Activated CD8-positive, alpha-beta memory T cell treated with anti-CD3 and anti-CD28 coated beads, Interleukin-2, amount 50 U/mL, for 24 hours (primary cell): ENCODE results near the gene GMPS.
"Not testable (repeated sequence)": the region's sequence is repeated elsewhere in the genome, so short reads cannot be mapped to it uniquely, and the experiment has no call there.

Source experiments
- DNase-seq: peaks from one replicate; pipeline ENCODE4 v3.0.0-alpha.2; 2020; ENCODE audit errors: extremely low read depth

Gene GMPS

DNA sequence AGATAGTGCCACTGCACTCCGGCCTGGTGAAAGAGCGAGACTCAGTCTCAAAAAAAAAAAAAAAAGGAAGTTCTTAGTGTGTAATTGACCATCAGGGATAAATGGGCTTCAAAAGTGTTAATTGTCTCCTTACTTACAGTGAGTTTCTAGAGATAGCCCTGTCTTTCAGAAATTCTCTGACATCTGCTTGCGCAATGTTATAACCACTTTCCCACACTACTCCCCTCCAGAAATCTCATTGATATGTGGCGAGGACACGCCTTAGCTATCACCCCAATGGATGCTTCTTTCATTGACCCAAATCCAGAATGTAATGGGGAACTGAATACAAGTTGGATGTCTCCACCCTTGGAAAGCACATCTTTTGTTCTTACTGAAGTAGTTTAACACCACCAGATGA lies 70.9 kb downstream of the GMPS start:
- no peak for DNase-seq

DNA sequence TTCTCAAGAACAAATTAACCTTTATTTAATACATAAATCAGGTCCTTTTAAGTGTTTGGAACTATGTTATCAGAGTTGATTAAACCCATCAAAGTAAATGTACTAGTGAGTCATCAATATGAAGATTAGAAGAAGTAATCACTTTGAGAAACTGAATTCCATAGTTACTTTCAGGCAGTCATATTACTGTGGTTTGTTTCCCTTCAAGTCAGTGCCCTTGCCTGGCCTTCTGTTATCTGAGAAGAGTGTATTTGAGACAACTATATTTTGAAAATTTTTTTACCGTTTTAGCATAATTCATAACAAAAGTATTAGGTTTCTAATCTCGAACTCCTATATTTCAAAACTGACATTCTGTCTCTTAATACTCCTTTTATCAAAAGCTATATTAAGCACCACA lies 73.6 kb downstream of the GMPS start:
- no peak for DNase-seq

DNA sequence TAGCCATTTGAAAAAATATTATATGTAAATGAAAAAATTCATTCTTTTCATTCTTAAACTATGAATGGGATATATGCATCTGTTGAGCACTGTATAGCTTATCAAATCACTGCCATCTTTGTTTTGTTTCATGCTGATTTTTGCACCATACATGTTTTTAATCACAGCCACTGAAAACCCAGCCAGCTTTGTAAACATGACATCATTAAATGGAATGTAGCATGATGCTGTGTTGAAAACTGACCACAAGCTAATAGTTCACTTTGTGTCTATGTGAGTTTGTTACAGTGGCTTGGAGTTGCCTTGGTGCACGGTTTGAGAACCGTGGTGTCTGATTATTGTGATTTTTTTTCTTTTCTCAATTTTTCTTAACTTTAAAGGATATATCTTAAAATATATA lies 75.7 kb downstream of the GMPS start:
- no peak for DNase-seq

DNA sequence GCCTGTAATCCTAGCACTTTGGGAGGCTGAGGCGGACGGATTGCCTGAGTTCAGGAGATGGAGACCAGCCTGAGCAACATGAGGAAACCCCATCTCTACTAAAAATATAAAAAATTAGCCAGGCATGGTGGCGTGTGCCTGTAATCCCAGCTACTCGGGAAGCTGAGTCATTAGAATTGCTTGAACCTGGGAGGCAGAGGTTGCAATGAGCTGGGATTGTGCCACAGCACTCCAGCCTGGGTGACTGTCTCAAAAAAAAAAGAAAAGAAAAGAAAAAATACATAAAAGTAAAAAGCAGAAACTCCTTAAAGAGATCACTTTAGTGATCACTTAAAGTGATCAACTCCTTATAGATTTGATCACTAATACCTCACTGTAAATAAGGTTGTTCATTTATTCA lies 78.0 kb downstream of the GMPS start:
- no peak for DNase-seq

DNA sequence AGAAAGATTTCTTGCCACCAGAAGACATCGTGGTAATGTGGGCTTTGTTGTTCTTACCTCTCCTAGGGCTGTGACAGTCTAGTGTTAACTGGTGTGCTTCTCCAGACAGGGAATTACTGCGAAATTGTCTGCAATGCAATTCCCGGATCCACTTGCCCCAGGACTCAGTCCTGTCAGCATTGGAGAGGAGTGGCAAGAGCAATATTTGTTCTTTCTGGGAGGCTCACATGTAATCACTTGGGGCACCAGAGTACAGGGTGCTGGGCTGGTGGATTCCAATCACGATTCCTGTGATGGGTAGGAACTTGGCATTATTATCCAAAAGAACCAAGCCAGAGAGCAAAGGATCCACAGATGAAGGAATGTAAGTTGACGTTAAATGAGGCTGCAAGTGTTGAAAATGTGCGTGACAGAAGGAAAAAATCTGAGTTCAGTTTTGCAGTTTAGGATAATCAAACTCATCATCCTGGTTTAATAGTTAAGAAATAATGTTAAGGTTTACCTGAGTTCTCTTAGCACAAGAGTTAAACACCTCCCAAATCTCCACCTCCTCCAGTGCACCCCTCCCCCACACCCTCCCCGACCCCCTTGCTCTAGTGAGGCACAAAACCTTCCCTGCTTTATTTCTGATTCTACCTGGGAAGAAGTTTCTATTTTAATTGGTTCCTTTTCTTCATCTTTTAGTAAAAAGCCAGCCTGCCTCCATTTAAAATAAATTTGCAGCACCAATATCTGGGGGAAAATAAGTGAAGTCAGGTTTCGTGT lies 79.2 kb downstream of the GMPS start:
- no peak for DNase-seq

DNA sequence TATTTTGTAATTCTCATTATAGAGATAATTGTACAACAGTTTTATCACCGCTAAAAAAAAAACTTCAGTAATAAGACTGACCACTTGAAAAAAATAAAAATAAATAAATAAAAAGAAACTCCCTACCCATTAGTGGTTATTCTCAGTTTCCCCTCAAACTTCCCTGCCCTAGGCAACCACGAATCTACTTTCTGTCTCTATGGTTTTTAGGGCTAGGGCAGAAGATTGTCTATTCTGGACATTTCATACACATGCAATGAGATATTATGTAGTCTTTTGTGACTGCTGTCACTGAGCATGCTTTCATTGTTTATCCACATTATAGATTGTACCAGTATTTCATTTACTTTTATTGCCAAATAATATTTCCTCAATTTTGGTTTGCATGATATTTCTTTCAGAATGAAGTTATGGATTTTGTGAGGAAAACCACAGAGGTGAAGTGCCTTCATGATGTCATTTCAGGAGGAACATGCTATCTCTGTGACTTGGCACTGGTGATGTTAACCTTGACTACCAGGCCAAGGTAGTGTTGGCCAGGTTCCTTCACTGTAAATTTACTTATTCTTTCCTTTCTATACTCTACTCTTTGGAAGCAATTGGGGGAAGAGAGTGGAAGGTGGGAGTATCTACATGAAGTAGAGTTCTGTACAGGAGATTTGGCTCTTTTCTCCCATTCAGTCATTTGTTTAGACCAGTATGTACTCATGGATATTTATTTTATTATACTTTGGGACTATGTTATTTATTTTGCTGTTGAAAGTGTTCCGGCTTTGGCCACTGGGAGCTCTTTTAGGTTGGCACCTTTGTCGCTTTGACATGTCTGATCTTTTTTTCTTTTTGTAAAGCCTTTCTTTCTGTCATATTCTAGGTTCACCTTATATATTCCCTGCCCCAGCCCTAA lies 86.3 kb downstream of the GMPS start:
- no peak for DNase-seq

DNA sequence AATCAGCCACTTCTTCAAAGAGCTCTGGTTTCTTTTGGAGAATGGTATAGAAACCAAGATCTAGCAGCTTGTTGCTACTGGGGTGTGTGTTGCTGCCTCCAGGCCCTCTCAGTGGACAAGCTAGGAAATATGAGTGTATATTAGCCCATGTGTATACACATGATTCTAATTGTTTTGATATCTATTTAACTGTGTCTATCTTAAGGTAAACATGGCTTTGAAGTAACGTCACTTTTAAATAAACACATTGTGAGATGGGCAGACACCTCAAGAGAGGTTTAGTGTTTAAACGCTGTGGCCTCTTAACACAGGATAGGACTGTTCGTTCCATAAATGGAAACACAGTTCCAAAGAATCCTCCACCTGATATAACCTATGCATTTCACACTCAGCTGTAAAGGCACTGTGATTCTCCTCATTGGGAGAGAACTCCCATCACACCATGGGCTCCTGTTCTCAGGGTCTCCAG lies 87.0 kb downstream of the GMPS start:
- no peak for DNase-seq

DNA sequence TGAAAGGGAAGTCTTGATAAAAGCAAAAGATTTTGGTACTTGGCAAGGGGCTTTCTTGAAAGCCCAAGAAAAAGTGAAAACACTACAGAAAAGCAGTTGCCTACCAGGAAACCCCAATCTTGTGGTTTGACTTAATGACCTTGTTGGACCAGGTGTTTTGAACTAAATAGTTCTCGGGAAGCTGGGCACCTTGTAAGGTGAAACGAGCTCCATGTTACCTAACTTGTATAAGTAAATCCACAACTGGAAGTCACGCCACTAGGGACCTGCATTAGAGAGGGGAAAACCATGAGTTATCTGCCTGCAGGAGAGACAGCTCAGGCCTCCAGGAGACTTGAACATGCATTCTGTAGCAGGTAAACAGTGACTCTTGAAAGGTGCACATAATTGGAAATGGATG lies 88.2 kb downstream of the GMPS start:
- DNase-seq, result no peak

DNA sequence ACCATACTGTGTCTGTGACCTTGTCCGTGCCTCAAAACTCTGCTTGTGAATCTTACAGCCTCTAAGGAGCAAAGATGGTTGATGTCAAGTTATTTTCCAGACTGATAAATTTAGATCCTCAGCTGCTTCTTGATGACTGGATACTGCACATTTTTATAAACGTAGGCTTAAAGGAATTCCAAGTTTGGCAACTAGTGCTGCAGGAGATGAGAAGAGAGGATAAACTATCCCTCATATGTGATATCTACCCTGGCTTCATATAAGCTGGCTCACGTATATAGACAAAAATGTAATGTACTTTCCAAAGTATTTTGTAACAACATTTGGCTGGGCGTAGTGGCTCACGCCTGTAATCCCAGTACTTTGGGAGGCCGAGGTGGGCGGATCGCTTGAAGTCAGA lies 89.6 kb downstream of the GMPS start:
- DNase-seq, result no peak

DNA sequence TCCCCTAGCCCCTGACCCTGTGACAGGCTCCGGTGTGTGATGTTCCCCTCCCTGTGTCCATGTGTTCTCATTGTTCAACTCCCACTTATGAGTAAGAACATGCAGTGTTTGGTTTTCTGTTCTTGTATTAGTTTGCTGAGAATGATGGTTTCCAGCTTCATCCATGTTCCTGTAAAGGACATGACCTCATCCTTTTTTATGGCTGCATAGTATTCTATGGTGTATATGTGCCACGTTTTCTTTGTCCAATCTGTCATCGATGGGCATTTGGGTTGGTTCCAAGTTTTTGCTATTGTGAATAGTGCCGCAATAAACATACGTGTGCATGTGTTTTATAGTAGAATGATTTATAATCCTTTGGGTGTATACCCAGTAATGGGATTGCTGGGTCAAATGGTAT lies 90.6 kb downstream of the GMPS start:
- DNase-seq, result not testable (repeated sequence)

DNA sequence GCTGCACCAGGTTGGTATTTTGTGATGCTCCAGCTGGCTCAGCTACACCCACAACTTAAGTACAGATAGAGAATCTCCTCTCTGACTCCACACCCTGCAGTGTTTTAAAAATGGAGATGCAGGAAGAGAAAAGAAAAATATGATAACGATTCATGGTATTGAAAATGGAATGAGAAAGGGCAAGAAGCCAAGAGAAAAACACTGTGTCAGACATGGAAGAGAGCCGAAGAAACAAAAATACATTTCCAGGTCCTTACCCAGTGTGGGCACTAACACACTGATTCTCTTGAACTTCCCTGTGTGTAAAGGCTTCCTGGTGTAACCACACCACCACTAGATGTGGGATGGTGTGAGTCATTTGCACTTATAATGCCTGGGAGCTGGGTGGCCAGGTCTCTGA lies 93.1 kb downstream of the GMPS start:
- no peak for DNase-seq

DNA sequence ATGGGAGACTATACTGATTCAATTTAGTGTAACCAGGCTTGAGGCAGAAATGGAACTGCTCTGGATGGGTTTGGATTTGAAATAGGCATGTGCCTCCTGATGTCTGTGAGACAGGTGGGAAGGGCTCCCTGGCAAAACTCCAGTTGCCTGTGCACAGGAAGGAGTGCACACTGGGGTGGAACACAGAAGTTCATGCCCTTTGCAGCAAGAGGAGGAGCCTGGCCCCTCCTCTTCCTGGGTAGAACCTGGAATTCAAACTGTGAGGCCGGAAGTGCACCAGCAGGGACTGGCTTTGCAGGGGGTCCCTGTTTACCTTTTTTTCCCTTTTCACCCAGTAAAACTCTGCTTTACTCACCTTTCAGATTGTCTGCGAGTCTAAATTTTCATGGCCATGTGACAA lies 99.9 kb downstream of the GMPS start:
- DNase-seq, result no peak

DNA sequence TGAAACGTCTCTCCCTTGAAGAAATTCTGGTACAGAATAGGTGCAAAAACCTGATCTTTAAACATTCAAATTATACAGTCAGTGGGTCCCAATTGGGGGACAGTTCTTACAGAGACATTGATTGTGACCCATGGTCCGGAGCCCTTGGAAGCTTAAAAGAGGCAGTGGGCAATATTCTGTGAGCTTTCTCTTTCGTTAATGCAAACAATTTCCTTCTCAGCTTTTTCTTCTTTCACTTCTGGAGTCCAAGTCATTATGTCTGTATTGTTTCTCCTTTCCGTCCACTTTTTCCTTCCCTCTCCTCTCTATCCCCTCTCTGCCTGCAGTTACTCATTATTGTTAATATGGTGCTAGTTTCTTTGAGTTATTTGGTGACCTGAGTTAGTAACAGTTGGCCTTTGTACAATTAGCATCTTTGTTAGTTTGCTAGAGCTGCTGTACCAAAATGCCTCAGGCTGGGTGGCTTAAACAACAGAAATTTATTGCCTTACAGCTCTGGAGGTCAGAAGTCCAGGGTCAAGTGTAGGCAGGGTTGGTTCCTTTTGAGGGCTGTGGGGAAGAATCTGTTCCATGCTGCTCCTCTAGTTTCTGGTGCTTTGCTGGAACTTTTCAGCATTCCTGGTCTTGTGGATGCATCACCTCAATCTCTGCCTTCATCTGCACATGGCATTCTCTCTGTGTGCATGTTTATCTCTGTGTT lies 102.6 kb downstream of the GMPS start:
- DNase-seq, result no peak

DNA sequence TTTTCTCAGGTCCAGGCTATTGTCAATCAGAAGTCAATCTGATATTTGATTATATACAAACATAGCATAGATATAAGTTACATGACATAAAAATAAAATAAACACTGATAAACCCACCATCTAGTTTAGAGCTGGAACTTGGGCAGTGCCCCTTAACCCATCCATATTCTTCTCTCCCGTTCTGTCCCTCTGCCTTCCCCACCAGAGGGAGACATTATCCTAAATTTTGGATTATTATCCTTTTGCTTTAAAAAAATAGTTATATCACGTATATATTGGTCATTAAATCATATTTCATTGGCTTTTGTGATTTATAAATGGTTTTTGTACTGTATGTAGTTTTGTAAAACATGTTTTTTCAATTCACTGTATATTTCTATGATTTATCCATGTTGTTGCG lies 107.9 kb downstream of the GMPS start:
- DNase-seq, result no peak

DNA sequence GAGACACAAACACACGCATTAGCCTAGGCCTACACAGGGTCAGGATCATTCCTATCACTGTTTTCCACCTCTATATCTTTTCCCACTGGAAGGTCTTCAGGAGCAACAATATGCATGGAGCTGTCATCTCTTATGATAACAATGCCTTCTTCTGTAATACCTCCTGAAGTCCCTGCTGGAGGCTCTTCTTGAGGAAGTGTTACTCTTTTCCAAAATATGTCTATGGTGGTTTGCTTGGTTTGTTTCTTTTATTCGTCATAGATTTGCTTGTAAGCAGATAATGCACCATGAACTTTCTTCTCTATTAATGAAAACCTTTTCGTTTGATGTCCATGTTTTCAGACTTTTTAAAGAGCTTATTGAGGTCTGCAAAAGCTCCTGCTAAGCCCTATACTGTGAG lies 109.3 kb downstream of the GMPS start:
- DNase-seq, result no peak

DNA sequence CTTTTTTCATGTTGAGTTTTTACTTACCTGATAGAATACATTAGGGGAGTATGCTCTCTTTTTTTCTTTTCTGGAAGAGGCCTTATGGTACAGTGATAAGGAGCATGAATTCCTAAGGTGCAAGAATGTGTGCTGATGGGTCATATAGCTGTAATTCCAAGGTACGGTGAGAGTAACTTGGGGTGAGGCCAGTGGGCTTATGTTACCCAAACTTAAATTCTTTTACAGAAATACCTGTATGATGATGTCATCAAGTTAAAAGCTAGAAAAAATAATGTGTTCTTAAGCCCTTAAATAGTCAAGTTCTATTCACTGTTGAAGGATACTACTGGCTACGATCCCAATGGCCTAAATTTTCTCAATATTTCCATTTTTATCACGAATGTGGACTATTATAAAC lies 111.2 kb downstream of the GMPS start:
- no peak for DNase-seq

DNA sequence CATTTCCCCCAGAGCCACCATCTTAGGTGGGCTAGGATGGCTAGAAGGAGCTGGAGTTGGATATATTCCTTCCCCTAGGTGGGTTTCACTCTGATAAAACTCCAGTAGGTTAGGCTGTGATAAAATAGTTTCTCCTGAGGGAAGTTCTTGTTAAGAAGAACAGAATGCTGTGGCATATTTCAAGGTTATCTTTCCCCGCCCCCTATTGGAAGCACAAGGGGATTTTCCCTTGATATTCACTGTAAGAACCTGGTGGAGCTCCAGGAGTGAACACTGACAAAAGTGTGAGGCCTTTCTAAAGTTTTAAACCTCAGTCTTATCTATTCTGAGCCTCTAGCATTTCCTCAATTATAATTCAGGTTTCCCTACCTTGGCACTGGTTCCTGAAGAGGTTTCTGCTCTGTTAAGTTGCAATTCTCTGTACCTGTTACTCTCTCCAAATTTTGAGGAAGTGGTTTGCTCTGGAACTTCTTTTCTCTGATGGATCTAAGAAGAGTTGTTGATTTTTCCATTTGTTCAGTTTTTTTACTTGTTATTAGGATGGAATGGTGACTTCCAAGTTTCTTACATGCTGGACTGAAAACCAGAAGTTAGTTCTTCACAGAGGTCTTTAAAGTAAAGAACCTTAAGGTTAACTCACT lies 113.5 kb downstream of the GMPS start:
- no peak for DNase-seq

DNA sequence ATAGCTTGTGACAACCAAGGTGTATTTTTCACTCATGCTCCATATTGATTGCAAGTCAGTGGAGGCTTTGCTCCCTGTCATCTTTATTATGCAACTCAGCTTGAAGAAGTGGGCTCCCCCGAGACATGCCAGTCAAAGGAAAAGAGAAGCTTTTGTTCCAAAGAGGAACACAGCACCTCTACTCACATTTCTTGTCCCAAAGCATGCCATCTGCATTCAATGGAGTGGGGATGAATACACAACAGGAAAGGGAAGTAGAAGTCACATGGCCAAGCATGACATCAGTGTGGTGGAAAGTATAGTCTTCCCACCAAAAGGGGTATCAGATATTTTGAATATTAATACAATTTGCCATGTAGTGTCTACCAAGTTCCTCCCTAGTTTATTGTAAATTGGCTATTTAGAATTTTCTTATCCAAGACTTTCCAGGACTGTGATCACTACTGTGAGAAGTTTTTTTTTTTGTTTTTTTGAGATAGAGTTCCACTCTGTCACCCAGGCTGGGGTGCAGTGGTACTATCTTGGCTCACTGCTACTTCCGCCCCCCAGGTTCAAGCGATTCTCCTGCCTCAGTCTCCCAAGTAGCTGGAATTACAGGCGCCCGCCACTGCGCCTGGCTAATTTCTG lies 114.5 kb downstream of the GMPS start:
- no peak for DNase-seq

DNA sequence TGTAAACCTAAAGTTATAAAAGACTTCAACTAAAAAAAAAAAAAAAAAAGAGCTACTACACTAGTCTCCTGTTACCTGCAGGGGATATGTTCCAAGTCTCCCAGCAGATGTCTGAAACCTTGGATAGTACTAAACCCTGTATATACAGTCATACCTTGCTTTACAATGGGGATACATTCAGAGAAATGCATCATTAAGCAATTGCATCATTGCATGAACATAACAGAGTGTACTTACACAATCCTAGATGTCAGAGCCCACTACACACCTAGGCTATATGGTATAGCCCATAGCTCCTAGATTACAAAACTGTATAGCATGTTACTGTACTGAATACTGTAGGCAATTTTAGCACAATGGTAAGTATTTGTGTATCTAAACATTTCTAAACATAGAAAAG lies 119.1 kb downstream of the GMPS start:
- DNase-seq, result no peak

DNA sequence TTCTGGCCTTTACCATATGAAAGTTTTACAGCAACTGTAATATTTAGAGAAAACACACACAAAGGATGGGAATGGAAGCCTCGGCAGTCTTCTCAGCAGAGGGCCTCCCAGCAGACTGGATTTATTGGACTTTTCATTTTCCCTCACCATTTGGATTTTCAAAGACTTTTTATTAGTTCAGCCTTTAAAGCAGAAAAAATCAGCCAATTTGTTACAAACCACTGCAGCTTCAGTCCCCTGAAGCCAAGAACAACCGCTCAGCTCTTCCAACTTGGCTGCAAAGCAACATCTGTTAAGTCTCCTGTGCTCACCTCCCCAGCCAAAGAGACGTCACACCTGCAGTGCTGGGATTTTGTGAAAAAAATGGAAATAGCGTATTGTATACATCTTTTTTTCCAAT lies 120.8 kb downstream of the GMPS start:
- no peak for DNase-seq

DNA sequence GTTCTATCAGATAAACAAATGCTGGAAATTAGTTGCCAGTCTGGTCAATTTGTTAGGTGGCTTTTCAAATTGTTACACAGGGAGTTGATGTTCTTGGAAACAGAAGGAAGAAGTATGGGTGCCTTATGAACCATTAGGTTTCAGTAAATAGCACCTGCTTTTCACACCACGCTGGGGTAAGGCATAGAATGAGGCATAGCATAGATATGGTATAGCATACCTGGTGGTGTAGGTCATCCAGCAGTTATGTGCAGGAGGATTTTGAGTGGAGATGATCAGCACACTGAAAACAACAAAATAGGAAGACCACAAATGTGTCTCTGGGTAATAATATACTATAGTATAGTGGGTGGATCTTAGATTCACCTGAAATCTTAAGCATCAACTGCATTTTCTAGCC lies 121.4 kb downstream of the GMPS start:
- no peak for DNase-seq
